GM18498 (cell line): ENCODE measurements around the gene BLID.
A peak's percentile ranks its signal among the peaks of the same experiment; 100 is the strongest.

Source experiments
- ATAC-seq: cut with Tn5 transposase; IDR thresholded peaks from one replicate; pipeline ENCODE4 v1.9.1; 2021; ENCODE audit warnings: mild to moderate bottlenecking, moderate library complexity; ENCODE audit not compliant: unreplicated experiment

The BLID gene, protein sequence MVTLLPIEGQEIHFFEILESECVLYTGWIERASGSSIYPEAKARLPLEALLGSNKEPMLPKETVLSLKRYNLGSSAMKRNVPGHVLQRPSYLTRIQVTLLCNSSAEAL

DNA sequence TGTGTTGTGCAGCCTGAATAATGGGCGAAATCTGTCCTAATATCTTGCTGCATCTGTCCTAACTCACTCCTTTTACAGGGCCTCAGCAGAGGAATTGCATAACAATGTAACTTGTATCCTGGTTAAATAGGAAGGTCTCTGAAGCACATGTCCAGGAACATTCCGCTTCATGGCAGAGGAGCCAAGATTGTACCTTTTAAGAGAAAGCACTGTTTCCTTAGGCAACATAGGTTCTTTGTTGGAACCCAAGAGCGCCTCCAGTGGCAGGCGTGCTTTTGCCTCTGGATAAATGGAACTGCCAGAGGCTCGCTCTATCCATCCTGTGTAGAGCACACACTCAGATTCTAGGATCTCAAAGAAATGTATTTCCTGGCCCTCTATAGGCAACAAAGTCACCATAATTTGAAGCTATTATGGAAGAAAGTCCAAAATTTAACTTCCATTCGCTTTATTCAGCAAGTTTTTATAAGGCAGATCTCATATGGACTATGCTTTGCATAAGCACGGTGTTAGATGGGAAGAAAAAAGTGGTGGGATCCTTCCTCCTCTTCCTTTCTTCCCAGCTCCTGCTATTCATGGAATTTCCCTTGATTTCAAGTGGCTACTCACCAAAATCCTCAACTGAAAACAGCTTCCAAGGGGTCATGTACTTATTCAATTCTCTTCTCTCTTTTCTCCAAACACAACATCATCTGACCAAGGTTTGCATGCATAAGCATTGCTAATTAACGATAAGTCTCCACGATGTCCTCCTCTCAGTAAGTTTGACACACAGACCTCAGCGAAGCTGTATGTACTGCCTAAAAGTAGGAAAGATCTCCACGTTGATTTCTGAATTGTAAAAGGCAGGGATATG lies at the start of gene BLID:
TSS of gene BLID (minus strand) at position 692 of the 856 bp plus-strand sequence. CDS start at position 399, 293 bp downstream.
- no peak for ATAC-seq

DNA sequence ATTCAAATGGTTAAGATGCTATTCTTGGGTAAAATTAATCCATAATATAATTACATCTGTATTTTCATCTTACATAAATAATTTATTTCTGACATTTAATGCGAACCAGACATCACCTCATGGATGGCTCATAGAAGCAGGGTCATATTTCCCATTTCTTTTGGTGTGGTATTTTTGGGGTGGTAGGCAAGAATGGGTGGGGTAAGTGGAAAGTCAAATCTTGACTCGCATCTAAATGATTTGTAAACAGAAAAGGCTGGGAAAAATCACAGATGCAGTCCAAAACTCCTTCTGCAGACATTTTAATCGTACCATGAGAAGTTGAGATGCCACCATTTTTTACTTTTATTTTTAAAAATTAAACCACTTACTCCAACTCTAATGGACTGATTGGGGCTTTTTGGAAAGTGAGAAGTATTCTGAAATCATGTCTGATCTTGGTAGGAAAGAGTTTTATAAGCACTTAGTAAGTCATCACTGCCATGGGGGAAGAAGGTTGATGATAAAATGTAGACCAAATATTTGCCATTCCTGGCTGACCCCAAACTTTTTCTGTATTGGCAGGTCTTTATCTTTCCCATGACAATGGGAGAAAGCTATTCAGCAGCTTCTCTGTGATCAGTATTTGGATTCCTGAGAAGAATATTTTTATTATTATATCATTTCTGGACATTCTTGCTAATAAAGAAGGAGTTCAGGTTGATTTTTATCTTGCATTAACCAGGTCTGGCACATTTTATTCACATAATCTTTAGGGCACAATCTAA lies 47.2 kb upstream of the BLID start:
- no peak for ATAC-seq

DNA sequence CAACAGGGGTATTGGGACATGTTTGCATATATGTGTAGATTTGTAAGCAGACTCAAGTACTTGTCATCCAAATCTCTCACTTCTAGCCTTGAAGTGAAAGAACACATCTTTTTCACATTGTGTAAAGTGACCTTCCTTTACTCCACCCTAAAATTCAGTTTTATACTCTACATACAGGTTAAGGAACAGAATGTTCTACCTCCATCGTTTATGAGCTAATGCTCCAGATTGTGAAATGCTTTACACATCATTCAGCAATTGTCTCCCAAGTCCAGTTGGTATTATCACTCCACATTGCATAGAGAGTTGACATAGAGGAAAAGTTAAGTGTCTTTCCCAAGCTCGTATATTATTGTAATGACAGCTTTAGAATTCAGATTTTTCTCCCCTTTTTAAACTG lies 46.1 kb upstream of the BLID start:
- no peak for ATAC-seq

DNA sequence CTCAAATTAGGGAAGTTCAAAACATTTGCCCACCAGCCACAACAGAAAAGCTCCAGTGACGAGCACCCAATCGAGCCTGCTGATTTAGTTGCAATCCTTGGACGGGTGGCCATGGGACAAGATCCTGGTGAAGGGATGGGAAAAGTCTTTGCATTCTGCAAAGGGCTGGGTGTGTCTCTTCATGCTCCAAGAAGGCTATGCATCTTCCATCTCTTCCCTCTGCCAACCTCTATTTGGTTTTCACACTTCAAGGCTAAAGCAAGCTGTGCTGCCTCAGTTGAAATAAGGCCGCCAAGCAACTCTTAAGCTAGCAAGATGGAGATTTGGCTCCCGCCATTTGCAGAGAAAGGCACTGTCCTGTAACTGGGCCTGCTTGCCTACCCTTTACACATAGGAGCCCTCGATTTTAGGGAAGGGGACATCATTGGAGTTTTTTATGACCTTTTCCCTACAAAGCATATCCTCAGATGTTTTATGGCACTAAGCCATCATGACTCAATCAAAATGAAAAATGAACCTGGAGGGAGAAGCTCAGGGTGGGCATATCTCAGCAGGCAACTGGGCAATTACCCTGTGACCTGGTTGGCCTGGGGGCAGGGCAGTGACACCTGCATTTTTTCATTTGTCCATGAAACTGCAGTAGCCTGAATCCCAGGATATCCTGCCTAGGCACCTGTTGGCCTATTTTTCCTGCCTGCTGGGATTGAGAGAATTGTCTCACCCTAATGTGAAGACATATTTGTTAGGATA lies 45.0 kb upstream of the BLID start:
- no peak for ATAC-seq

DNA sequence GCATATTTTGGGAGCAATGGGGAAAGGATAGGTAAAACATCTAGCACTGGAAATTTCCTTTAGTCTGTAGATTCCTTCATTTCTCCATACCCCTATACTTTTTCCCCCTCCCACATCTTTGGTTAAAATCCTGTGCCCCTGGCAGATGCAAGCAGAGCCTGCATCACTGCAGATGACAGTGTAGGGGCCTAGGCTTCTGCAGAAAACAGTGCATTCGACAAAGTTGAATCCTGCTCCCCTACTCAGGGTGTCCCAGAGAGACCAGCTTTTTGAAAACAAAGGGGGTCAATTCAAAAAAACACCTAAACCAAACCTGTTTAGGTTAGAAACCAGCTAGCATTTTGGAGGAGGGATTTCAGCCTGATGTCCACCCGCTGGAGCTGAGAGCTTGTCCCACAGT lies 43.8 kb upstream of the BLID start:
- ATAC-seq = no peak

DNA sequence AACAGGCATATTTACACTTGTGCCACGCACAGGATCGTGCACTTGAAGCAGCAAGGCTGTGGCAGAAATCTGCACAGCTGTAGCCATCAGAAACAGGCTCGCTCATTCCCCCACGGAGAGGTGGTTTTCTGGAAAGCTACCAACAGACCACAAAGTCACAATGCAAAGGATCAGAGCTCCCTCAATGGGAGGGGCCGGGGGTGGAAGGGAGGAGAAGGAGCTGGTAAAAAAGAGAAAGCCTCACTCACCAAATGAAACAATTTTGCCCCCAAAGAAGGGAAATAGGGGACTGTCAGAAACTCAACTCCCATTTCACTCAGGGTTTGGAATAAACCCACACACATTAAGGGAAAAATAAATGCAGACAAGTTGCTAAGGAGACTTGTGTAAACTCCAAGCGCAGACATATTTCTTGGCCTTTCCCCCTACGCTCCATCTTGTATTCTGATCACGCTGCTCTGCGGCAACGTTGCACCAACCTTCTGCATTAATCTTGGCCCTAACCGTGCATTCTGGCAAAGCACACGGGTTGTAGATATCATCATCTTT lies 43.2 kb upstream of the BLID start:
- ATAC-seq = no peak

DNA sequence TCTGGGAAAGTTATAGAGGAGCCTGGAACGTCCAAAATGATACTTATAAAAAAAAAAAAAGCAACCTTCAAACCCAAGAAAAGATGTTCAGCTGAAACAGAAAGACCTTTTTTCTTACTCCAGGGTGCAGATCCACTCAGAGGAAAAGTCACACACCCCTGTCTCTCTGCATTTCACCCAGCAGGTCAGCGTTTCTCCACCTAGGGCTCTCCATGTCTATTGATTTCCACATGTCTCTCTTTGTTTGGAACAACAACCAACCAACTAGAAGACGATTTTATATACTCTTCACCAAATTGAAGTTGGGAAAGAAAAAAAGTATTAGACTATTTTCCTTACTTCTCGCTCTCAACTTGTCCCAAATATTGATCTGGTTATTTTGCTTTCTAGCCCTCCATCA lies 42.2 kb upstream of the BLID start:
- ATAC-seq = no peak

DNA sequence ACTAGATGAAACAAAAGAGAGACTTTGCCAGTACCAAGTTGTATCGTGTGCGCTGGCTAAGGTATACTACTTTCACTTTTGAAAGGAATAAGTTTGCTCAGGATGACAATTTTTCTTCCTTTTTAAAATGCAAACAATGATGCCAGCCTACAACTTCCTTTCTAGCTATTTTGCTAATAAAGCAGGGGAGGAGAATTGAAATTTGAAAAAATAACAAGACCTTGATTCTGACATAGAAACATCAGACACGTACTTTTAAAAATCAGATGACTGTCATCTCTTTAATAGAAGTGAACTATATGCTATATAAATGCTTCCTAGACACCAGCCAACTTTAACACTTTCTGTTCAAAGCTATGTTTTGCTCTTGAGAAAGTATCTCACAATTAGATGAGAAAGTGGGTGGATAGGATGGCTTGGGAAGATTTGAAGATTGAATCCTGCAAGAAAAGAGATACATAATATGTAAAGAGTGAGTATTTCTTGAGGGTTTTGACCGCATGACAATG lies 41.7 kb upstream of the BLID start:
- no peak for ATAC-seq

DNA sequence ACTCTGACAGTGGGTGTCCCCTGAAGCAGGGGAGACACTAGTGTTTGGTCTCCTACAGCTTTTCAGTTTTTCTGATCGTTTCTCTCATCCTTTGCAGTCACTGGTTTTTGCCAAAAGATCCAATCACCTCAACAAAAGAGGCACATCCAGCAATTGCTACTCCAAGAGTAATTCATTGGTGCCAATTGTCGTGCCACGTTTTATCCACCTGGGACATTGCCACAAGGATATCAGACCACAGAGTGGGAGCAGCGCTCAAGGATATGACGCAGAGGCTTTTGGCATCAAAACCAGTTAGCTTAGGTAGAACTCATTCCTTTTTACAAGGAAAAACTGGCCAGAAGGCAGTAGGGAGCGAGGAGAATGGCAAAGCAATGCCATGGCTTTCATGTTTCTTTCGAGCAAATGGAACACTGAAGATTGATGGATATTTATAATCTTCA lies 40.9 kb upstream of the BLID start:
- no peak for ATAC-seq

DNA sequence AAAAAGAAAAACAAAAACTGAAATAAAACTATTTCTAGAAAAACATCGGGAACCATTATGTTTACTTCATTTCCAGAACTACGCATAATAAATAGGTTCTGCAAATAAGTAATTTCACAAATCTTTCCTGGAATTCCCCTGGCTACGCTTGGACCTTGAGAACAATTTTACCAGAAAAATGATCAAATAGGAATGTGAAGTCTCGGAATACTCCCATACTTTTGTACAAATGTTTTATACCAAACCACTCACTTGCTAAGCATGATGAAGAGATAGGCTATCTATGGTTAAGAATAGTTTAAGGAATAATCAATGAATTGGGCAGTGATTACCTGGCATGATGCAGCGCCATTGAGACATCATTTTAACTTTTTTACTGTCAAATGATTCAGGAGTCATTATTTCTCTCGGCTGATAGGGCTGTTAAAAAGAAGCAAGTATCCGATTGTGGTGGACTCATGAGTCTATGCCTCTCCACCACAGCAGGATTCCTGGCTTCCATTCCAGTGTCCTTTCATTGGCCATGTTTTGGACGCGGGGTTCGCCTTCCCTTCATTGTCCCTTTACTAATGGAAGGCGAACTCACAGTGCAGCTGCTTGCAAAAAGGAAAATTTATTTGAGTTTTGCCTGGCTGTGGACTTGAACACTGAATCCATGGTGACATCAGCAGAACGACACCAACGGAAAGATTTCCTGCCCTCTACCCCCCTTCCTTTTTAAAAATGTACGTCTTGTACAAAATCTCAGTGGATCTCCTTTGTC lies 39.9 kb upstream of the BLID start:
- ATAC-seq = no peak

DNA sequence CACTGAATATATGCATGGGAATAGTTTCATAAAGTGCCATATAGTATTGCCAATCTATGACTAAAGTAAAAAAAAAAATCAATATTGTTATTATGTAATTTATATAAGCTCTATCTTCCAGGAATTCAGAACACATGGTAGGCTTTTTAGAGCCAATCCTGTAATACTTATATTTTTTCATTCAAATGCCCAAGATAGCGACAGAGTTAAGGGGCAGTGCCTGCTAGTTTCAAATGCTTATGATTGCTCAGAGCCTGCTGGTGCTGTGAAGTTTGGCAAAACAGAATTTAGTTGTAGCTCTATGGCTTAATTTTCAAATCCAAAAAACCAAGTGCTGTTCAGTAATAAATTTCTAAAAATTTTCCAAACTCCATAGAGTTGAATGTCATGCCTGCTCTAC lies 39.0 kb upstream of the BLID start:
- no peak for ATAC-seq

DNA sequence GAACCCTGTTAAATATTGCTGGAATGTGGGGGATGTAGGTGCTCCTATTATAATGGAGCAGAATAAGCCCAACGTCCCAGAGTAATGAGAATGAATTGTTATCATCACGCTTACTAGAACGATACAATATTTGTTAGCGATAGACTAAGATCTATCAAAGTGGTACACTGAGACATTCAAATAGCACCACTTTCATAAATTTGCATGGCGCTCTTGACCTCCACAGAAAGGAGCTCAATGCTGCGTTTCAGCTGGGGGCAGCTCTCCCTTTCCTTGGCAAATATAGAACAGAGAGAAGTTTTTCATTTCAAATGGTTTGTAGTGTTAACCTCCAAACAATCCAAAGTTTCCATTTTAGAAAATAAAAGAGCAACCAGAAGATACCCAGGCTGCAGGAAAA lies 38.2 kb upstream of the BLID start:
- no peak for ATAC-seq

DNA sequence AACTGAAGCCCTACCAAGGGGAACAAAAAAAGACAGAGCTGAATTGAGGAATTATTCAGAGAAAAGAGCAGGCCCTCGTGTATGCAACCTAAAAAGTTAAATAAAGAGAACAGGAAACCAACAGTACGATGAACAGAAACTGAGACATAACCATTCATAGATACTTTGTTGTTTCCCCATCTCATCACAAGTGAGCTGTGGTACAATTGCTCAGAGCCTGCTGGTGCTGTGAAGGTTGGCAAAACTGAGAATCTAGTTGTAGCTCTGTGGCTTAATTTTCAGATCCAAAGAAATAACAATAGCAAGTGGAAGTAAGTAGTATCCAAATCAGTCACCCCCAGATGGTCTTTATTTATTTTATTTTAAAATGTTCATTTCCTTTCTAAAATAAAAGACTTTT lies 37.7 kb upstream of the BLID start:
- ATAC-seq = peak; percentile 60

DNA sequence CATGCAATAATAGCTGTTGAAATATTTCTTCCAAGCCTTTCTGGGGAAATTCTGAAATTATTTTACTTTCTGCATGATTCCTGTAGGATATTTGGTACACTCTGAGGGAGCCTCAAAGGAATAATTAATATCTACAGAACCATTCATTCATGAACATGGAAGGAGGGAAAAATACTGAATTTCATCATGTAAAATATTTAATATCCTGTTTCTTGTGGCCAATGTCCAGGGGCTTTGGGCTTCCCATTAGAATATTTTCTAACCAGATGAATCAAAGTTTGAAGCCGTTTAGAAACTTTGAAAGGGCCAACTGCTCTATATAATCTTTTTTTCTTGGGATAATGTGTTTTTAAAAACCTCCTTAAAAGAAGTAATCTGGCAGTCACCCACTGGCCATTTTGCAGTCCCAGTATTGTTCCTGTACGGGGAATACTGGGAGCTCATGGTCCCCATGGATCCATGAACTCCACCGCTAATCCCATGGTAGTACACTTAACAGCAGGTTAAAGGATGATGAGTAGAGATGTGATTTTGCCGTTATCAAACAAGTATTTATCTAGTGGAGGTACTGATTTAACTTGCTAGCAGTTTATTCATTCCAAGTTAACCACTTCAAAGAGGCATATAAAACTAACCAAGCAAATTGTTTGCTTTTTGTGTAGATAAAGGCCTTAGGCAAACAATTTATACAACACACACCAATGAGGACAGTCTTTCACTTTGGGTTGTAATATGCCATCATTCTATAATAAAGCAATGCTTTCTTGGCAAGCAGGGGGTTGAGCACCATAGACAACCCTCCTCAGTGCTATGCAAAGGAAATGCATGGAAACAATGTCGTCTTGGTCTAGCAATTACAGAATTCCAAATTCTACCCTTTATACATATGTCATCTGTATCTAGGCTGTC lies 34.5 kb upstream of the BLID start:
- no peak for ATAC-seq

DNA sequence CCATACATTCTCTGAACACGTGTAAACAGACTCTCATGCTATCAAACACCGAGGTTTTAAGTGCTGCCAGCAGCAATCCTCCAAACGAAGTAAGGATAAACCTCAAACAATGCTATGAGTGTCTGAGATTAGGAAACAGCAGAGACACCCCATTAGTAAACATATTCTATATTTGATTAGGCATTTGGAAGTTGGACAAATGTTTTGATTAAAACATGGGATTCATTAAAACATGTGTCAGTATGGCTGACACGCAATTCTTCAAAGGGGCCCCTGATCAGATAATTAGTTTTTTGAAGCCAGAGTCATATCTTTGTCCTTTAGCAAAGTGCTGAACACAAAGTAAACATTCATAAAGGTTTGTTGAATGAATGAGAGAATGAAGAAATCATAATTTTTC lies 33.2 kb upstream of the BLID start:
- no peak for ATAC-seq

DNA sequence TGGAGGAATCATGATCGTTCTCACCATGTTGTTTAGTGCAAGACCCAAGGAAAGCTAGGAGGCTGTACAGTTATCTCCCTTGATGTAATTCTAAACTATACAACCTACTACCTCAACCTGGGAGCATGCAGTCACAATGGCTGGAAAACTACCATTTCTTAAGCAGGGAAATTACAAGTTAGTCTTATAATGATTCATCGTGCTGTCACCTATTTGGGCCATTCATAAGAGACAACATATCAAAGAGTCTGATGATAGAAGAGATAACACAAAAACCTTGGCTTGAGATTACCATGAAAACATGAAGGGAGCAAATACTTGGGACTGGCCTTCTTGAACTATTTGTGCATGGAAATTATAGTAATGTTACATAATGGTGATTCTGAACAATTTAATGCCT lies 30.5 kb upstream of the BLID start:
- no peak for ATAC-seq

DNA sequence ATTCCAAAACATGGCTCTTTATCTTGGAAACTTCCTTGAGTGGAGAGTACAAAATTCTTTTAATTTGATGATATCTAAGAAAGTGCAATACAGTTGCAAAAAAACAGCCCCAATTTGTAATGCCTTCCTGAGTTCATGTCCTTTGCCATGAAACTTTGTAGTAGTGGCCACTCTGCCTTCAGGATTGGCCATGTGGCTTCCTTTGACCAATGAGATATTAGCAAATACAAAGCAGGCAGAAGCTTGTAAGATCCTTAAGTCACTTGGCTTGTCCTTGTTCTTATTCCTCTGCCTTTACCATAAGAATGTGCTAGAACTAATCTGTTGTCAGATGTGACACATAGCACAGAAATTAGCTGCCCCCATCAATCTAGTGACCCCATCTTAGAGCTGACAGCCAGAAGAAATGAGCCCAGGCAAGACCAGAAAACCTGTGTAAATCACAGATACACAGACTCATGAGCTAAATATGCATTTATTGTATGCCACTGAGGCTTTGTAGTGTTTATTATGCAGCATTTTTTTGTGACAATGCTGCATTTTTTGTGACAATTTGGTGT lies 29.8 kb upstream of the BLID start:
- no peak for ATAC-seq

DNA sequence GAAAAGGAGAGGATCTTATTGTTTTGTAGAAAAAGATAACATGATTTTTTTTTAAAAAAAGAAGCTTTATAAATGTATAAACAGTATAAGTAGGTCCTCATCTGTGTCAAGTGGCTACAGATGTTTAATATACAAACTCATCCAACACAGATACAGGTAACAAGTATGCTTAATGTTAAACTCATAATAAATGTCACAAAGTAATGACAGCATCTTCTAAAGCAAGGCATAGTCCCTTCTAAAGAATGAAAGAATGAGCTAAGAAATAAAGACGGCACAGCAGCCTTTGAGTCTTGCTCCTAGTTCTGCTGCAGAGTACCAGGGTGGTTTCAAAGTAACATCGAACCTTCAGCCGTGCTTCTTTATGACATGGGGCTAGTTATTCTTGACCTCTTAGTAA lies 28.7 kb upstream of the BLID start:
- no peak for ATAC-seq

DNA sequence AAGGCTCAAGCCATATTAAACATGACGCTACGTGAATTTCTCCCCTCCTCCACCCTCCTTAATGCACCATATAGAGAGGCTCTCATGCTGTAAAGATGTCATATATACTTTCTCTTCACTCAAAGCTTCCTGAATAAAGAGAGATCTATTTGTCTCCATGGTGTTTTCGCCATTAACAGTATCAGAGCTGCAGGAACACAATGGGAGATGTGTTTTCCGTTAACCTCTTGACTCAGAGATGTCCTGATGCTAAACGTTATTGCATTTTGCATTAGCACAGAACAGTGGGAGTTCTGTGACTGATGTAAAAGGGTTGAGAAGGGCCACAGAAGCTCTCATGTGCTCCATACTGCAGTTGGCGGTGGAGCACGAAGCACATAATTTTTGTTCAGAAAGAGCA lies 25.7 kb upstream of the BLID start:
- no peak for ATAC-seq
